MCF 10A (cell line): ENCODE data around the gene CCDC85C. TPM values are rescaled to one million over a fixed set of nuclear protein-coding genes. Genes with fewer than 3 reads are reported as not detected.
A peak's percentile ranks its signal among the peaks of the same experiment; 100 is the strongest.

ENCODE experiments used
- BruUV-seq: library from RNA; stranded (reverse); fragments of 400-500 nt; replicated peaks from 2 replicates; lab custom pipeline; 2021; lab: Mats Ljungman, UMichigan
- CTCF ChIA-PET: fragments of 300-600 bp; sonication (Branson Sonifier 250); formaldehyde crosslinking; extraction: SDS; loops from one replicate; lab custom pipeline; 2021; ENCODE audit warnings: antibody characterized with exemption, inconsistent platforms; lab: Yijun Ruan, JAX
- POLR2A ChIA-PET: fragments of 300-600, 350-650 bp; sonication (Branson Sonifier 250); formaldehyde crosslinking; extraction: SDS; loops from one replicate; lab custom pipeline; 2020; ENCODE audit warnings: antibody characterized with exemption, inconsistent platforms; lab: Yijun Ruan, JAX
- DNase-seq: peaks from one replicate; pipeline ENCODE4 v3.0.0-alpha.2; 2018; ENCODE audit not compliant: unreplicated experiment
- H3K27ac Mint-ChIP-seq: one replicate; pipeline ENCODE4 v1.8.0; 2022; ENCODE audit warnings: mild to moderate bottlenecking, low read depth, mixed read lengths; ENCODE audit not compliant: unreplicated experiment
- H3K27me3 Mint-ChIP-seq: one replicate; pipeline ENCODE4 v1.8.0; 2022; ENCODE audit warnings: mixed read lengths; ENCODE audit not compliant: insufficient read depth, unreplicated experiment
- H3K36me3 Mint-ChIP-seq: one replicate; pipeline ENCODE4 v1.8.0; 2022; ENCODE audit warnings: mild to moderate bottlenecking, moderate library complexity, mixed read lengths; ENCODE audit not compliant: insufficient read depth, unreplicated experiment
- H3K4me1 Mint-ChIP-seq: one replicate; pipeline ENCODE4 v1.8.0; 2022; ENCODE audit warnings: mixed read lengths; ENCODE audit not compliant: insufficient read depth, unreplicated experiment
- H3K4me3 Mint-ChIP-seq: one replicate; pipeline ENCODE4 v1.8.0; 2022; ENCODE audit warnings: mild to moderate bottlenecking, moderate library complexity, mixed read lengths; ENCODE audit not compliant: unreplicated experiment
- H3K9me3 Mint-ChIP-seq: one replicate; pipeline ENCODE4 v1.8.0; 2022; ENCODE audit warnings: mixed read lengths; ENCODE audit not compliant: unreplicated experiment
- intact Hi-C: fragments of 100-400 bp; cut with micrococcal nuclease; formaldehyde crosslinking; loops from 2 replicates; pipeline ENCODE4 v1.14.1; 2022
- total RNA-seq: library from RNA; stranded (reverse); gene quantifications from 2 replicates; pipeline ENCODE4 v1.2.3, GENCODE V29; 2022
- TF ChIP-seq, protein P1 (sequence below): fragments of 200-600 bp; IDR thresholded peaks from one replicate; pipeline ENCODE4 v1.8.0; 2022; ENCODE audit warnings: antibody characterized with exemption, mild to moderate bottlenecking; ENCODE audit not compliant: unreplicated experiment

The CCDC85C gene
- total RNA-seq, 1 experiment from 2014 or later: 29.9 TPM

DNA sequence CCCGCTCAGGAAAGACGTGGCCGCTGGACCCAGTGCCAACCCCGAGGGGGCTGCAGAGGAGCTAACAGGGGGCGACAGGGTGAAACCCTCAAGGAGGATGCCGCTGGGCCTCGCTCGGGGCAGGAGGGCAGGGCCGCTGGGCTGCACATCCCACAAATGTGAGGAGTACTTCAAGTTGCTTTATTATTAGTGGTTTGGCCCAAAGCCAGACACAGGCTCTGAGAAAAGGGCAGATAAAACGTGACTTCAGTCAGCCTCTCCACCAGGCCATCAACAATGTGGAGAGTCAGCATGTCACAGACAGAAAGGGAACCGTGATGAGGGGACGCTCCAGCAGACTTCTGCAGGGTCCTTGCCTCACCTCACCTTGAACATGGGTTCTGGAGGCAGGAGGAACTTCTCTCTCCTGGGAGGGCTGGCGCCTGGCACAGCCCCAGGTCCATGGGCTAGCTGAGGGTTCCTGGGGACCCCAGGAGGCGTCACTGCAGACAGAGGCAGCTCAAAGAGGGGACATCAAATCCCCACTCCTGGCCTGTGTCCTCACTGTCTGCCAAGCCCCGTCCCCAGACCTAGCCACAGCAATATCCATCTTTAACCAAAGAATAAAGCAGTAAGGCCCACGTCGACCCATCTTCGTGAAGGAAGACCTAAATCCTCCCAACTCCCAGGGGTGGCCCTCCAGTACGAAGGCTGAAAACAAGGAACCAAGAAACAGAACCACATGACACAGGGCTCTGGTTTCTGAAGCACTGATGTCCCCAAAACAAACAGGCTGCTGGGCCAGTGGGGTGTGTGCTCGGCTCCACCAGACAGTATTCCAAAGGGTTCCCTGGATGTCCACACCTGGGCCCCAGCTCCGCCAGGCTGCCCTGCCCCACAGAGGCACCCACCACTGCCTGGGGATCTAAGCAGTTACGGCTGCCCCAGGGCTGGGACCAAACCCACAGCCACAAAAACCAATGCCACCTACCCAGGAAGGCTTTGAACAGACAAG lies 35.1 kb downstream of the CCDC85C start:
- Mint-ChIP-seq H3K9me3 (no peaks in the 10 kb centered on the region), H3K27me3 (no peaks in the 10 kb centered on the region), H3K27ac (no peak overlapping the region), H3K36me3 (no peaks in the 10 kb centered on the region), H3K4me1 (peaks cover 33% of the 10 kb centered on the region), H3K4me3 (no peak overlapping the region)
- peak; percentile 58 for DNase-seq
- no TSS peak for BruUV-seq
- TF ChIP-seq, protein P1, sequence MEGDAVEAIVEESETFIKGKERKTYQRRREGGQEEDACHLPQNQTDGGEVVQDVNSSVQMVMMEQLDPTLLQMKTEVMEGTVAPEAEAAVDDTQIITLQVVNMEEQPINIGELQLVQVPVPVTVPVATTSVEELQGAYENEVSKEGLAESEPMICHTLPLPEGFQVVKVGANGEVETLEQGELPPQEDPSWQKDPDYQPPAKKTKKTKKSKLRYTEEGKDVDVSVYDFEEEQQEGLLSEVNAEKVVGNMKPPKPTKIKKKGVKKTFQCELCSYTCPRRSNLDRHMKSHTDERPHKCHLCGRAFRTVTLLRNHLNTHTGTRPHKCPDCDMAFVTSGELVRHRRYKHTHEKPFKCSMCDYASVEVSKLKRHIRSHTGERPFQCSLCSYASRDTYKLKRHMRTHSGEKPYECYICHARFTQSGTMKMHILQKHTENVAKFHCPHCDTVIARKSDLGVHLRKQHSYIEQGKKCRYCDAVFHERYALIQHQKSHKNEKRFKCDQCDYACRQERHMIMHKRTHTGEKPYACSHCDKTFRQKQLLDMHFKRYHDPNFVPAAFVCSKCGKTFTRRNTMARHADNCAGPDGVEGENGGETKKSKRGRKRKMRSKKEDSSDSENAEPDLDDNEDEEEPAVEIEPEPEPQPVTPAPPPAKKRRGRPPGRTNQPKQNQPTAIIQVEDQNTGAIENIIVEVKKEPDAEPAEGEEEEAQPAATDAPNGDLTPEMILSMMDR: no peak
- ChIA-PET POLR2A (interaction anchor here (0.5 to 1.0 kb wide), 3 partner anchors 36 to 402 kb away, joined by 3 to 5 read pairs (median 4); no protein-coding TSS in a partner anchor), CTCF (interaction anchor here (0.6 to 1.7 kb wide), 3 partner anchors 44 to 61 kb away, joined by 3 to 7 read pairs (median 4); no protein-coding TSS in a partner anchor)
- intact Hi-C loops: no loop called here

DNA sequence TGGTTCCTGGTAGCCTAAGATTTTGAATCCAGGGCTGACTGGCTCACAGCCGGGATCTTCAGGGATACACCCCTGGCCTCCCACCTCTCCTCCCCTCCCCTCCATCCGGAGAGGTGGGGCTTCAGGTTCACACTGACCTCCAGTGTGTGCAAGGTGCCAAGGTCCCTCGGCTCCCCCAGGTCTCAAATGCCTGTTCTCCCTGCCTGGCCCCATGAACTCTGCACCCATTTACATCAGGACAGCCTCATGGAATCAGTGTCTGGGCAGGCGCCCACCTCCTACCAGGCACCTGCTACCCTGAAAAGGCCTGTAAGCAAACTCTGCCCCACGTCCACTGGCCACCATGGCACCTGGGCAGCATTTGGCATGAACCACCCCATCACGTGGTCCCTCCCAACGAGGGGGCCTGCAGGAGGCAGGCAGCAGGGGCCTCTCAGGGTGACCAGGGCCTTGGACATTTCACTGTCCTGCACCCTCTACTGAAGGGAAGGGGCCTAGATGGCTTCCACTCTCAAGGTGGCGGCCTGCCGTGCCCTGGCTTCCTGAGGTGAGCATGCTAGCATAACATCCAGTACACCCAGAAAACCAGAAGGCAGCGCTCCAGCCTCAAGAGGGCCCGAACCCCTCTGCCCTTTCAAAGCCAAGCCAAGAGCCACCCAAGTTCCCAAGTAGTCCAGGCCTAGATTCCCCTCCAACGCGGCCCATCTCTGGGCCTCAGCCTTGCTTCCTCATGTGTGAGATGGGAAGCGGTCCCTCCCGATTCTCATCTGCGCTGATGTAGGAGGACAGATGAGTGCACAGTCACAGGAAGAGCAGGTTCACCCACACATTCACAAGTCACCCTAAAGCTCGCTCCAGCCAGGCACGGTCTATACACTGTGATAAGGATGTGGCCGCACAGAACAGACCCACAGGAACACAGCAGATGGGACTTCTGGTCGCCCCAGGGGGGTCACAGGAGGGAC lies 37.3 kb downstream of the CCDC85C start:
- TF ChIP-seq, protein P1: no peak
- intact Hi-C loops: no loop called here
- Mint-ChIP-seq H3K36me3 (no peaks in the 10 kb centered on the region), H3K4me1 (peaks cover 37% of the 10 kb centered on the region), H3K4me3 (no peak overlapping the region), H3K27ac (no peak overlapping the region), H3K27me3 (no peaks in the 10 kb centered on the region), H3K9me3 (no peaks in the 10 kb centered on the region)
- CTCF ChIA-PET: interaction anchor here (0.7 to 1.0 kb wide), 2 partner anchors 33 to 36 kb away, joined by 3 to 4 read pairs; no protein-coding TSS in a partner anchor
- BruUV-seq: no TSS peak
- DNase-seq: no peak
- POLR2A ChIA-PET: interaction anchor here (0.6 kb wide), 1 partner anchor 86 kb away, joined by 3 read pairs; the partner anchor contains the start of gene CCNK

DNA sequence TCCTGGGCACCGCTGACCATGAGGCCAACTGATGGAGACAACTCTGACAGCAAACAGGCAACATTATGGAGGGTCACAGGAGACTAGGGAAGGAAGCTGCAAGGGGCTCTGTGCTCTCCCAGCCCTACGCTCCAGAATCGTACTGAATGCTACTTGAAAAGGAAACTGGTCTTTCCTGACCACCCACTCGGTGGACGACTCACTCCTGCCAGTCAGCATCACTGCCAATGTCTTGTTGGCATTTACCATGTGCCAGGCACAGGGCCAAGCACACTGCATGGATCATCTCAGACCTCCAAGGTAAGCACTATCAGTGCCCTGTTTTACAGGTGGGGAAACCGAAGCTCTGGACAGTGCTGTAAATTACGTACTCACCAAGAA lies 38.0 kb downstream of the CCDC85C start:
- Mint-ChIP-seq H3K4me3 (no peak overlapping the region), H3K4me1 (peaks cover 37% of the 10 kb centered on the region), H3K27me3 (no peaks in the 10 kb centered on the region), H3K9me3 (no peaks in the 10 kb centered on the region), H3K36me3 (no peaks in the 10 kb centered on the region), H3K27ac (no peak overlapping the region)
- CTCF ChIA-PET: interaction anchor here (0.7 to 1.0 kb wide), 2 partner anchors 34 to 37 kb away, joined by 3 to 4 read pairs; no protein-coding TSS in a partner anchor
- peak; percentile 79 for DNase-seq
- intact Hi-C loops: no loop called here
- BruUV-seq: no TSS peak
- TF ChIP-seq, protein P1: no peak
- POLR2A ChIA-PET: interaction anchor here (0.6 kb wide), 1 partner anchor 85 kb away, joined by 3 read pairs; the partner anchor contains the start of gene CCNK
